ENCODE results near the gene IGSF9B.

GRCh38 chr11:133967599-133968238 lies 11.0 kb upstream of the IGSF9B start:
- TF ChIP-seq, protein P1, sequence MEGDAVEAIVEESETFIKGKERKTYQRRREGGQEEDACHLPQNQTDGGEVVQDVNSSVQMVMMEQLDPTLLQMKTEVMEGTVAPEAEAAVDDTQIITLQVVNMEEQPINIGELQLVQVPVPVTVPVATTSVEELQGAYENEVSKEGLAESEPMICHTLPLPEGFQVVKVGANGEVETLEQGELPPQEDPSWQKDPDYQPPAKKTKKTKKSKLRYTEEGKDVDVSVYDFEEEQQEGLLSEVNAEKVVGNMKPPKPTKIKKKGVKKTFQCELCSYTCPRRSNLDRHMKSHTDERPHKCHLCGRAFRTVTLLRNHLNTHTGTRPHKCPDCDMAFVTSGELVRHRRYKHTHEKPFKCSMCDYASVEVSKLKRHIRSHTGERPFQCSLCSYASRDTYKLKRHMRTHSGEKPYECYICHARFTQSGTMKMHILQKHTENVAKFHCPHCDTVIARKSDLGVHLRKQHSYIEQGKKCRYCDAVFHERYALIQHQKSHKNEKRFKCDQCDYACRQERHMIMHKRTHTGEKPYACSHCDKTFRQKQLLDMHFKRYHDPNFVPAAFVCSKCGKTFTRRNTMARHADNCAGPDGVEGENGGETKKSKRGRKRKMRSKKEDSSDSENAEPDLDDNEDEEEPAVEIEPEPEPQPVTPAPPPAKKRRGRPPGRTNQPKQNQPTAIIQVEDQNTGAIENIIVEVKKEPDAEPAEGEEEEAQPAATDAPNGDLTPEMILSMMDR (IDR thresholded peaks at IDR 0.05): no peak
- no peak for TF ChIP-seq EZH2 (IDR thresholded peaks at IDR 0.05)

Data from neural progenitor cell (in vitro differentiated cells).